Activated CD4-positive, alpha-beta T cell treated with anti-CD3 and anti-CD28 coated beads, Interleukin-2, amount 50 U/mL, for 48 hours (primary cell): ENCODE data around the gene TMEM87A.
"Not testable (repeated sequence)": the region's sequence is repeated elsewhere in the genome, so short reads cannot be mapped to it uniquely, and the experiment has no call there.

Source experiments
- DNase-seq, 2 experiments: peaks; one replicate each; pipeline ENCODE4 v3.0.0-alpha.2; 2020

TMEM87A gene, protein sequence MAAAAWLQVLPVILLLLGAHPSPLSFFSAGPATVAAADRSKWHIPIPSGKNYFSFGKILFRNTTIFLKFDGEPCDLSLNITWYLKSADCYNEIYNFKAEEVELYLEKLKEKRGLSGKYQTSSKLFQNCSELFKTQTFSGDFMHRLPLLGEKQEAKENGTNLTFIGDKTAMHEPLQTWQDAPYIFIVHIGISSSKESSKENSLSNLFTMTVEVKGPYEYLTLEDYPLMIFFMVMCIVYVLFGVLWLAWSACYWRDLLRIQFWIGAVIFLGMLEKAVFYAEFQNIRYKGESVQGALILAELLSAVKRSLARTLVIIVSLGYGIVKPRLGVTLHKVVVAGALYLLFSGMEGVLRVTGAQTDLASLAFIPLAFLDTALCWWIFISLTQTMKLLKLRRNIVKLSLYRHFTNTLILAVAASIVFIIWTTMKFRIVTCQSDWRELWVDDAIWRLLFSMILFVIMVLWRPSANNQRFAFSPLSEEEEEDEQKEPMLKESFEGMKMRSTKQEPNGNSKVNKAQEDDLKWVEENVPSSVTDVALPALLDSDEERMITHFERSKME

DNA sequence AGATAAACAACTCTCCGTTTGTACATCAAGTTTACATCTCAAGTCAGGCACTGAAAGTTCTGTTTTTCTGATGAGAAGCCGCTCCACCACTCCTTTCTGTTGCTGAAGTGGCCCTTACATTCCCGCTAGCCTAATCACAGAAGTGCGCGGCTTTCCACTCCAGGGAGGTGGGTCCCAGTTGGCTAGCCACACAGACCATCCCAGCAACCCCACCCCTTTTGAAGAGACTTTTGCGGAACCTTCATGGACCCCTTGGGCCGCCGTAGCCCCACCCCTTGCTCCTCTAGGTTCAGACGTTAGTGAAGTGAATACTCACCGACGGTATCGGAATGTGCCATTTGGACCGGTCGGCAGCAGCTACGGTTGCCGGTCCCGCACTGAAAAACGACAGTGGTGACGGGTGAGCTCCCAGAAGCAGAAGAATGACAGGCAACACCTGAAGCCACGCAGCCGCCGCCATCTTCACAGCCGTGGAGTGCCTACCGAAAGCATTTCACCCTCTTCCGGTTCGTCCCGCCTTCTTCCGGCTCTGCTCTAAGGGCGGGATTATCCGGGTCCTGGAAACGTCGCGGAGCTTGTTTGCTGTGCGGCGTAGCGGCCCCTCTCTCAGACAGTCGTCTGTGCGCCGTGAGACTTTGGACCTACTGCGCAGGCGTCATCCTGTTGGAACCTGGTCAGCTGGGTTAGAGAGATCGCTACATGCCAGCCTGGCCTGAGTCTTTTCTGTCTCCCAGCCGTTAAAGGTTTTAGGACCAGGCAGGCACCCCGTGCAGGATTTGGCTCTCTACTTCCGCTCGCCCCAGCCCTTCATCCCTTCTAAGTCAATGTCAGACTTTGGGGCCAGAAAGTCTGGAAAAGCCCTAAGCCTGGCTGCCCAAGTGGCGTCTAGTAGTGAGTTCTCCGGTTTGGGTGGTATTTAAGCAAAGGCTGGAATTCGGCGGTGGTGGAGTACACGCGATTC, at the start of gene TMEM87A, which contains the start of gene GANC:
TMEM87A (minus strand) TSS at position 495 of the 961 bp plus-strand sequence; CDS start at position 460, 35 bp downstream.
GANC (plus strand) TSS at position 263 of the 961 bp plus-strand sequence. CDS start 1,281 bp downstream, outside the sequence.
- peak; percentile 94 to 96 for DNase-seq

DNA sequence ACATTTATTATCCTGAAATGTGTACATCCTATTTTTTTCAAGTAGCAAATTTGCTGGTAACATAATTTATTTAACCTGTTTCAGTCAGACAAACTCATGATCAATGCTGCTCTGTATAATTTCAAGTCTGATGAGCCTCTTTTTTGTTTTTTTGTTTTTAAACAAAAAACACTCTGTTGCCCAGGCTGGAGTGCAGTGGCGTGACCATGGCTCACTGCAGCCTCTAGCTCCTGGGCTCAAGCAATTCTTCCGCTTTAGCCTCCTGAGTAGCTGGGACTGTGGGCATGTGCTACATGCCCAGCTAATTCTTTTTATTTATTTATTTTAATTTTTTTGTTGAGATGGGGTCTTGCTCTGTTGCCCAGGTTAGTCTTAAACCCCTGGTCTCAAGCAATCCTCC, 46.0 kb upstream of the TMEM87A start:
- no peak for DNase-seq

DNA sequence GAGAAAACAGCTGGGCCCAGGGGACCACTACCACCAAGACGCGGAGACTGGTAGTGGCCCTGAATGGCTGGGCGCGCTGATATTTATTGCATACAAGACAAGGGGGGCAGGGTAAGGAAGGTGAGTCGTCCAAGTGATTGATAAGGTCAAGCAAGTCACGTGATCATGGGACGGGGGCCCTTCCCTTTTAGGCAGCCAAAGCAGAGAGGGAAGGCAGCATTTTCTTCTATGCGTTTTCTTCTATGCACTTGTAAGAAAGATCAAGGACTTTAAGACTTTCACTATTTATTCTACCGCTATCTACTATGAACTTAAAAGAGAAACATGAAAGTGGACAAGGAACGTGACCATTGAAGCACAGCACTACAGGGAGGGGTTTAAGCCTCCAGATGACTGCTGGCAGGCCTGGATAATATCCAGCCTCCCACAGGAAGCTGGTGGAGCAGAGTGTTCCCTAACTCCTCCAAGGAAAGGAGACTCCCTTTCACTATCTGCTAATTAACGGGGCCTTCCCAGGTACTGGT, 43.1 kb upstream of the TMEM87A start:
- not testable (repeated sequence) for DNase-seq

DNA sequence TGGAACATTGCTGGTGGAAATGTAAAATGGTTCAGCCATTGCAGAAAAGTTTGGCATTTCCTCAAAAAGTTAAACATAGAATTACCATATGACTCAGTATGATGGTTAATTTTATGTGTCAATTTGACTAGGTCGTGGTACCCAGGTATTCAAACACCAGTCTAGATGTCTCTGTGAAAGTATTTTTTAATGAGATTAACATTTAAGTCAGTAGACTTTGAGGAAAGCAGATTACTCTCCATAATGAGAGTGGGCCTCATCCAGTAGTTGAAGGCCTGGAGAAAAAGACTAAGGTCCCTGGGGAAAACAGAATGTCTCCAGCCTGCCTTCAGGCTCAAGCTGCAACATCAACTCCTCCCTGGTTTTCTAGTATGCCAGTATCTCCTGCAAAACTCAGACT, 42.3 kb upstream of the TMEM87A start:
- no peak for DNase-seq

DNA sequence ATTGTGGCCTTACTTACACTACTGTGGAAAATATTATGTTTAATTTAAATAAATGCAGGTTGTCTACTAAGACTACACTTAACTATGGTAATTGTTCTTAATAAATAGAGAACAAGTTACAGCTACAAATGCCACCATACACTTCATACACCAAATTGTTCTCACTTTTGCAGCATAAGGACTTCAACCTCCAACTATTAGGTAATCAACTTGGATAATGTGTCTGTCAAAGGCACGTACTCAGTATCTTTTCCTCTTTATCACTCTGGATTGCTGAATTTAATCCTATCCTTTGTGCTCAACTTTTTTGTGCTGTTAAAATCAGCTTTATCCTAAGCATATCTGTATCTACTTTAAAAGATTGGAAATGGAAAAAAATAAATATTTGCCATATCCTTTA, 41.6 kb upstream of the TMEM87A start:
- DNase-seq, result no peak

DNA sequence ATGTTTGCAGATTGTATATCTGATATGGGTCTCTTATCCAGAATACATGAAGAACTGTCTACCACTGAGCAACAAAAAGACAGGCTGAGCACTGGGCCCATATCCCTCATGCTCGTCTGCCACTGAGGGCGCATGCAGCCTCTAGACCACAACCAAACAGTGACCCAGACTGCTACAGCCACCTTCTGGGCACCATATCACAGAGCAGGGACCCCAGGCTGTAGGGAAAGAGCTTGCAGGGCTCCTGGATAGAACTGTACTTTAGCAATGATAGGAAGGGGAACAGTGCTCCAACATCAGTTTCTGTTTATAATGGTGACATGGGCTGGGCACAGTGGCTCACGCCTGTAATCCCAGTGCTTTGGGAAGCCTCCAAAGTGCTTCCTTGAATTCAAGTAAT, 40.2 kb upstream of the TMEM87A start:
- no peak for DNase-seq

DNA sequence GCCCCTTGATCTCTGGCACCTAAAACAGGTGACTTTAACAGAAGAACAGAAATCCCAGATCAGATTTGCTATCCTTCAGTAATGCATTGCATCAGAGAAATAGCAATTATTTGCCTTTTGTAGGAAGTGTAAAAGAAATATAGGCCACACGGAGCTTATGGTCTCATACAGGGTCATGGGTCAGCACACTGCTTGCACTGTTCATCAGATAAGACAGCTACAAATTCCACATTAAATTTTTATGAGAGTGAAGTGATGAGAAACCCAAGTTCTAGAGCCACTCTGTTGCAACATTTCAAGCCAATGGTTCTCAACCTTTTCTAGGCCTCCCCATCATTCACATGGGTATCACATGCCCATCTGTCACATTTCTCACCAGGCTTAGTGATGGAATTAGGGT, 33.4 kb upstream of the TMEM87A start:
- DNase-seq, result no peak

DNA sequence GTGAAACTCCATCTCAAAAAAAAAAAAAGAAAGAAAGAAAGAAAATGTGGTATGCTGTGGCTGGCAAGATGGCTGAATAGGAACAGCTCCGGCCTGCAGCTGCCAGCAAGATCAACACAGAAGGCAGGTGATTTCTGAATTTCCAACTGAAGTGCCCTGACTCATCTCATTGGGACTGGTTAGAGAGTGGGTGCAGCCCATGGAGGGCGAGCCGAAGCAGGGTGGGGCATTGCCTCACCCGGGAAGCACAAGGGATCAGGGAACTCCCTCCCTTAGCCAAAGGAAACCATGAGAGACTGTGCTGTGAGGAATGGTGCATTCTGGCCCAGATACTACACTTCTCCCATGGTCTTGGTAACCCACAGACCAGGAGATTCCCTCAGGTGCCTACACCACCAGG, 27.8 kb upstream of the TMEM87A start:
- DNase-seq, result not testable (repeated sequence)

DNA sequence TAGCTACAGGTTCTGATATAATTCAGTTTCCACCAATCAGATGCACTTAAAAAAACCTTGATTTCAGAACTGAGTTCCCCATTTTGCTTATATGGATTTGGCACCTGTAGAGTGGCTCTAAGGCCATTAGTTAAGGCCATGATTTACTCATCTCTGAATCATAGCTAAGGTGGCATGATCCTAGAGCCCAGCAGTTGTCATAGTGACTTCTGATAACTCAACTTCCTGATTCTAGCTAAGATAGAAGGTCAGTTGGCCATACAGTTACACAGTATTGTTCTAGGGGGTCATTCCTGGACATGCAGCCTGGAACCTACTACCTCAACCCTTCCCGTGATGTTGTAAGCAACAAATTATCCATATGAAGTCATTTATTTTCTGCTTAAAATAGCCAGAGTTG, 15.9 kb upstream of the TMEM87A start:
- no peak for DNase-seq

DNA sequence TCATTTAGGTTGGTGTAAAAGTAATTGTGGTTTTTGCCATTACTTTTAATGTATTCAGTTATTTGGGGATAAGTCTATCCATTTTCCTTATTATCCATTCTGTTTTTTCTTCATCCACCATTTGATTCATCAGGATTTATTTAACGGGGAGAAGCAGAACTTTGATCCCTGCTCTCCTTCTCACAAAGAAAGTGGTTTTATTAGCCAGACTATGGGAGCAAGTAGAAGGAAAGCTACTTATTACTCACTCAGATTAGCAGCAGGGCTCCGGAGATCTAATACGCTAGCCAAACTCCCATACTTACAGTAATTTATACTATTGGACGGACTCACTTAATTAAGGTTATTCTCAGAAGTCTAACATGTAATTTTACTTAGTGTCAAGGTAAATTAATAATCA, 14.7 kb upstream of the TMEM87A start:
- DNase-seq, result no peak

DNA sequence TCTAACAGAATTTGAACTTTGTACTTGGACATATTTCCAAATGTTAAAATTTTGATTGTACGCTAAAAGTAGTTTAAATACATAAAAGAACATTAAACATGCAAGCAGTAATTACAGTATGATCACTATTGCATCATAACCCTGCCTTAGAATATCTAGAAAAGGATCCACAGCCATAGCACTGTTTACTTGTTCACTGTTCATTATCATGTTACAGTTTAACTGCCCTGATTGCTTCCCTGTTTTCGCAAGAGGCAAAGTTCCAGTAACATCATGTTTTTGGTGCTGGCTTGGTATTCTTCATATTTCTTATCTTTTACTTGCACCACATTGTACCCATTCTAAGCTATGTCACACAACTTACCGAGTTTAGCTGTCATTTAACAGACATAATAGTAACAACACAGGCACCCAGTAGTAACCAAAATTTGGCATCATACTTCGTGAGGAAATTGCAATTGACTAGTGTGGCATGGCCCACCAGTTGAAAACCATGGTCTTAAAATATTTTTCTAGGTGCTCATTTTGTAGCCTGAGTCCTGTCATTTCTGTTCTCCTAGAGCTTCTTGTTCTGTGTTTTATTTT, 13.3 kb upstream of the TMEM87A start:
- DNase-seq, result no peak

DNA sequence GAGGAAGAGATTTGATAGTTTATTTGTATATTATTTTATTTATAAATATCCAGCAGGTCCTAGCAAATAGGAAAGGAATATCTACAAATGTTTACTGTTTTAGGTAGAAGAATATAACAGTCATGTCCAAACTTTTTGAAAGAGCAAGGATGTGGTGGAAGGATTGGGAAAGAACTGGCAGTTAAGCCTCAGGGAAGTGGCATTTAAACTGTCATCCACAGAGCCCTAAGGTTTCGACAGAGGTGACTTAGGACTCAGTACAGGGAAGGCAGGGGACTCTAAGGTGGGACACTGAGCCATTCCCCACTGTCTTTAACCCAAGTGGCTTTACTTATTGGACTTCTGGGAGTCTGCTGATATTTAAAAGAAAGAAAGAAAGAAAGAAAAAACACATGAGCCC, 11.8 kb upstream of the TMEM87A start:
- DNase-seq, result no peak

DNA sequence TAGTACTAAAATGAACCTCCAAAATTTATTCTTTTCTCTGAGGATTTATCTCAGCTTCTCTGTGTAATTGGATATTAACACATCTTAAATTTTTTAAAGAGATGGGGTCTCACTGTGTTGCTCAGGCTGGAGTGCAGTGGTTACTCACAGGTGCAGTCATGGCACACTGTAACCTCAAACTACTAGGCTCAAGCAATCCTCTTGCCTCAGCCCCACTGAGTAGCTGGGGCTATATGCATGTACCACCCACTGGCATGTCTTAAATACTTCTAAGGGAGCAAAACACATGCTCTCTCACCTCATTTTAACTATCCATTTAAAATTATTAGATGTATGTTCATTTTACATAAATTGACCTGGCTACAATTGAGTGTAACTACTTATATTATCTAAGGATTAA, 11.3 kb upstream of the TMEM87A start:
- DNase-seq, result no peak

DNA sequence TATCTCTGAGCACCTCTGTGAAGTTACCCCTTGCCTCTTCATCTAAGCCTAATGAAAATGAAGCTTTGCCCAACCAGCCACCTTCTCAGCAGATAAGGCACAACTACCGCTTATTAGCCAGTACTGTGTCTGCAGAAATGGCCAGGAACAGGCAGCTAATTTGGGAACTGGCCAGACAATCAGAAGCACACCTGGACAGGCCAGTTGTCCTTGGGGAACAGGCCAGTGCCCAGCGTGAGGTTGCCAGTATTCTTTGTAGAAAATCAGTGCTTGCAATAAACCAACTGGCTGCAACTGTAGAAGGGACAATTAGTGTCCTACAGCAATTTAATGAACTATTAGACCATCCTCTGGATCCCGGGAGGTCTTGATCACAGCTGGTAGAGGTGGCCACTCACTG, 10.4 kb upstream of the TMEM87A start:
- no peak for DNase-seq

DNA sequence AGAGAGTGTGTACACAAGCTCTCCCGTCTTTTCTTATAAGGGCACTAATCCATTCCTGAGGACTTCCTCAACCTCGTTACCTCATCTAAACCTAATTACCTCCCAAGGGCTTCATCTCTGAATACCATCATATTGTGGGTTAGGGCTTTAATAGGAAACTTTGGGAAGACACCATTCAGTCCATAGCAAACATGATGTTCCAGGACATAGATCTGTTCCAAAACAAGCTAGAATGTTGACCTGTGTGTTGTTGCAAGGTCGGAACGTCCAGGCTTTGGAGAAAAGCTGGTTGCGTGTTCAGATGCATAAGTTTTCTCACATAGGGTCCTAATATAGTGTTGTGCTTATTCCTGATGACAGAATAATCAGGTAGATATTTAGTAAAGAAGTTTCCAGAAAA, 9.7 kb upstream of the TMEM87A start:
- DNase-seq, result no peak

DNA sequence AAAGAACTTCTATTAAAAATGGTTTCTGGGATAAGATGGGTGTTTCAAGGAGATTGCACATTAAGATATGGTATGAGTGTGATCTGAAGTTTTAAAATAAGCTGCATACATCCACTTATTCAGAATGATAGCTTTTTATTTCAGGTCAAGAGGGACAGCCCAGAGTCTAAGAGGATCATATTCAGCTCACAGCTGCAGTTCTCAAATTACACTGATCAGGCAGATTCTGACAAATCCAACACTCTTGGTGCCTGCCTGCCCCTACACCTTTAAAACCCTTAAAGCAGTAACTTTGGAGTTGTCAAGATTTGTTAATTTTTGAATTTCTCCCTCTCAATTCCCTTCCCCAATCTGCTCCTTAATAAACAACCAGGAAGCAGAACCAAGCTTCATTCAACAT, 9.1 kb upstream of the TMEM87A start:
- DNase-seq, result no peak

DNA sequence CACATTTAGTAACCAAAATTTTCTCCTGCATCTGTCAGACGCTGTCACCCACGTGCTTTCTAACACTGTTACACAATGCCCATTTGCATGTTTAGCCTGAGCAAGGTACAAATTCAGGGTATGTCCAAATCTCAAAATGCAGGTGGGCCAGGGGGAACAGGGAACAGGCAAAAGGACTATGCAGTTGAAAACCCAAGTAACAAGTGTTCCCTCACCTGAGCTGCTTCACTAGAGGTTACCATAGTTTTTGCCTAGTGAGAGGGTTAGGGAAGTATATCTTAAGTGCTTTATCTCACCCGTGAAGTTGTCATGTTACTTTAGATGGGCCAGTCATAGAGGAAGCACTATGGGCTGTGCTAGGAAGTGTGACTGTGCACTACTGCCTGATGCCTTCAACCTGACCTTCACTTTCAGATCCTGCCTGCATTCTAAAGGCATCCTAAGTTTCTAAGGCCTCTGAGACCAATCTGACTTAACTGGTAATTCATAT, 6.0 kb upstream of the TMEM87A start:
- DNase-seq, result no peak

DNA sequence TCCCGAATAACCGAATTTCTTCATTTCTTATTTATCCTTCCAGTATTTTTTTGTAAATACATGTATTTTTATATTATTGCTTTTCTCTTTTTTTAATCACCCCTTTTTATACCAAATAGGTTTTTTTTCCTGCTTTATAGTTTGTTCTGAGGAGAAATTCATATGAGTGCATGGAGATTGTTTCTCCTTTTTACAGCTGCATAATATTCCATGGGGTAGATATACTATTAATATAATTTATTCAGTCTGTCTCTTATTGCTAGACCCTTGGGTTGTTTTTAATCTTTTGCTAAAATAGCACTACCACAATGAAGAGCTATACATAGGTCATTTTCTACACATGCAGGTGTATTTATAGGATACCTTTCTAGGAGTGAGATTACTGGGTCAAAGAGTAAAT, 3.5 kb upstream of the TMEM87A start:
- no peak for DNase-seq

DNA sequence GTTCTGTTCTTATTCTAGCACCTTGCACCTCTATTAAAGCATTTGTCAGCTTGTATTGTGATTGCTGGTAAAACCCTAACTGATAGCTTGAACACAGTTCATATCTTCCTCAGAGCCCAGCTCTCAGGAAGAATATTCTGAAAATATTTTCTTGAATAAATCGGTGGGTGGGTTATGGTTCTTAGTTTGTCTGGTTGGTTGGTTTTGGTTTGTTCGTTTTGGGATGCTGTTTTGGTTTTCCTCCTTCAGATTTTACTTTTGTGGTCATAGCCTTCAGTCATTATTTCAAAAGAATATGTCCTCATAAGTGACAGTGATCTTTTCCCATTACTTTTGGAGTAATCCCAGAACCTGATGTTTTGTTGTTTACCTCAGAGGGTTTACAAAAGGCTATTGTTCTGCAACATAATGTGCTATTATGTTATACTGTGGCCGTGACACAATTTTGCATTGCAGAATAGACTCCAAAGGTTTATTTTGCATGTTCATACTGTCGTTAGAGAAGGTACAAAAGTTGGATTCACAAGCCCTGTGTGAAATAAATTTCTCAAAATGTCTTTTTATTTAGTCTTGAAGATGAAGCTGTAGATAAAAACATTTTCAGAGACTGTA, 2.7 kb upstream of the TMEM87A start:
- no peak for DNase-seq

DNA sequence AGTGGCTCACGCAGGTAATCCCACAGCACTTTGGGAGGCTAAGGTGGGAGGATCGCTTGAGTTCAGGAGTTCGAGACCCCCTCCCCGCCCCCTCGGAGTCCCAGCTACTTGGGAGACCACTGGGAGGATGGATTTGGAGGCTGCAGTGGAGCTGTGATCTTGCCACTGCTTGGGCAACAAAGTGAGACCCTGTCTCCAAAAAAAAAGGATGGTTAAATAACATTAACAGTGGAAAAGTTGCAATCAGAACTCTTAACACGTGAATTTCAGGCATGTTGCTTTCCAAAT, 1.4 kb upstream of the TMEM87A start:
- peak; percentile 4 to 6 for DNase-seq

DNA sequence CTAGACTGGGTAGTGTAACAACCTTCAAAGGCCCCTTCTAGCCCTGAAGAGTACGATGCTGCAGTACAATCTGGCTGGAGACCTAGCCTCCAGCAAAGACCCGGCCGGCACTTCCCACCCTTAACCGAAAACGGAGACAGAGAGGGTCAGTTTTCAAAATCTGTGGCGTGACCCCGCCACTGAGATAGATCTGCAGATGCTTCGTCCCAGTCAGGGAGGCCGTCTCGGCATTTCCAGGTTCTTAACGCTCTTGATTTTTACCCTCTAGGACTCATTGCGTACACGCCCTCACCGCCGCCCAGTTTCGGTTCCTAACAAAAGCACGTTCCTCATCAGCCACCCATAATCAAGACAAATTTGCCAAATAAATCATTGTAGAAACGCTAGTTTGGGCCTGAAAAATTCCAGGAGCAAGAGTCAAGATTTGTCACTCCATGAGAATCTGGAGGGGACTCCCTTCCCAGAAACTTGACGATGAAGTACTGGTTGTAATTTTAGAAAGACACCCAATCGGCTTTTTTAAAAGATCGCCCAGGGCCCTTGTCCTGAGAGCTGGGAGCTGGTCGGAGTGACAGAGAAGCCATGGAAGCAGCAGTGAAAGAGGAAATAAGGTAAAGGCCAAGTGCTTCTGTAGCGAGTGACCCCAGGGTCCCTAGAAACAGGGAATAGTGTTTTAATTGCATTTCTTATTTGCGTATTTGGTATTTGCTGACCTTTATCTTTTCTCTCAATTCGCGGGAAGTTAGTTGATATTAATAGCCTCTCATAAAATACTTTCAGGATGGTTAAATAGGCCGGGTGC, 868 bp upstream of the TMEM87A start:
- peak; percentile 72 to 78 for DNase-seq

DNA sequence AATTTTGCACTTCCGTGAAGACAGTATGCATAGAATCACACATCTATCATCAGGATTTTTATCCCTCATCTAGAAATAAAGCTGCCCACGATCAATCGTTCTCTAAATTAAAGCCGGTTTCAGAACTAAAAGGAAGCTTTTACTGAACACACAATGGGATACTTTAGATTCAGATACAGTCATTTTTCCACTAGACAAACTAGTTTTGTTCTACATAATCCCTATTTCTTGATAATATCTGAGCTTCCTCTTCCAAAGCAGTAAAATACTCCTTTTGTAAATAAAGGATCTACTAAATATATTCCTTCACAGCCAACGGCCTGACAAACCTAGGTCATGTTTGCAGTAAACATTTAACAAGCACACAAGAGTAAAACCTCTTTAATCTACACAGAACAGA, 2.2 kb downstream of the TMEM87A start:
- no peak for DNase-seq
